HG02938 (cell line): ENCODE data around the gene GPRASP2.

Experiments used
- ATAC-seq: cut with Tn5 transposase; IDR thresholded peaks from one replicate; pipeline ENCODE4 v1.9.1; 2021; ENCODE audit warnings: mild to moderate bottlenecking, moderate library complexity; ENCODE audit not compliant: unreplicated experiment

The GPRASP2 gene

DNA sequence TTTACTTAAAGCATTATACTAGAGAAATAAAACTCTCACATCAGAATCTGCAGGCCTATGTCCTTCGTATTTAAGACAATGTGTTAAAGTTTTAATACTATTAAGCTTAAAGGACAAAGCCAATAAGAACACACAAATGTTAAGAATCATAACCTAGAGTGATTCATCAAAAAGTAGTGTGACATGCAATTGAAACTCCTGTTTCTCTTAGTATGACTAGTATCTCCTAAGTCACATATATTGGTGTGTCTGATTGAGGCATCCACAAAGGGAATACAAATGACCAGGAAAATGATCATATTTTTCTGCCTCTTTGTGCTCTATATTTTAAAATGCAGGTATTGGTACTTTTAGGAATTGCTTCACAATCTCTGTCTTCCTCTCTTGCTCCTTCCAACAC lies 32.1 kb downstream of the GPRASP2 start:
- no peak for ATAC-seq

DNA sequence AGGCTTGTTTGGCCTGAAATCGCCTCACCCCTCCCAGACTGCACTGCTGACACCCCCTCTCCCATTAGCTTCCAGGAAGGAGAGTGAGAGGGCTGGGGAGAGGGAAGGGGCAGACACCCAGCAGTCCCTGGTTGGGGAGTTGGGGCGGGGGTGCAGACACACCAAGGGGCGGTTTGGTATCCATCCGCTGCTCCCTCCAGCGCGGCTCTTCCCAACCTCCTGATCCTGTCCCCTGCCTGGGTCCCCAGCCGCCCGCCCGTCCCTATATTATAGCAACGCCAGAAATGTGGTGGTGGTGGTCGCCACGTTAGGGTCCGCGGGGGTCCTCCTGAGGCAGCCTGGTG lies 33.2 kb downstream of the GPRASP2 start:
- ATAC-seq = no peak

DNA sequence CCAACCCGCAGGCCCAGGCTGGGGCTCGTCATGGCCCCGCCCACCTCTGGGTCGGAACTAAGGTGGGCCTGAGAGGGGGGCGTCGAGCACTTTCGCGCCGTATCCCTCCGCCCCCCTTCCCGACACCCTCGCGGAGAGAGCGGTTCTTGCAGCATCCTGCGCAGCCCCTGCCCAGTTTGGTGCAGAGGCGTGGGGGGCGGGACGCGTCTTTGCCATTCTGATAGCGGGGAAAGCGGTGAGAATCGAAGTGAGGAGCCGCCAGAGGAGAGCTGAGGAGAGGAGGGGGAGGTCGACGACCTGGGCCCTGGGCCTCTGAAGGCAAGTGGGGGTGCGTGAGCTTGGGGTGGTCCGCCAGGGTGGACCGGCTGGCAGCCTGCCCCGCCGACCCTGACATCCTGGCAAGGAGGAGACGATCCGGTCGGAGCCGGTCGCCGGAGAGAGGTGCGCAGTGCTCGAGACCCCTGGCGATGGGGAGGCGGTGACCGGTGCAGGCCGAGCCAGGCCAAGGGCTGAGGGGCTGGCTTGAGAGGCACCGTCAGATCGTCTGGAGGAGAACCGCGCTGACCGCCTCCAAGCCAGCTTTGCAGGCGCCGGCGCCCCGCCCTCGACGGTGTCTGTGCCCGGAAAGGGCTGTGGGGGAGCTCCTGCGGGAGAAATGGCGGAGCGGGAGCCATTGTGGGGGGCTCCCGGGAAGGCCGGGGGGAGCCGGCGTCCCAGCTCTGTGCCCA lies 33.8 kb downstream of the GPRASP2 start:
- no peak for ATAC-seq

DNA sequence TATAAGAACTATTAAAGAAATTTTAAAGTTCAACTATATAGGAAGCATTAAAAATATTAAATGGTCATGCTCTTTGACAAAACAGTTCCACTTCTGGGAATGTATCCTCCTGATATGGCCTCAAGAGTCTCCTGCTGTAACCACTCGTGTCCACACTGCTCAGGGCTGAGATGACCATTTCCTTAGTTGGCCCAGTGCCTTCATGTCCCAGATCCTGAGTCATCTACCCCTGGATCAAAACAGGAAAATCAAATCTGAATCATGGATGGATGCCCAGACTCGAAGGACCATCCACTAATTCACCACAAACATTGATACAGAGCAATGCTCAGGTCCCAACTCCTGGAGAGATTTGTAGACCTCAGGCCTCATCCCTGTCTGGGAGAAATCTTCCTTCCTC lies 53.0 kb downstream of the GPRASP2 start:
- no peak for ATAC-seq

DNA sequence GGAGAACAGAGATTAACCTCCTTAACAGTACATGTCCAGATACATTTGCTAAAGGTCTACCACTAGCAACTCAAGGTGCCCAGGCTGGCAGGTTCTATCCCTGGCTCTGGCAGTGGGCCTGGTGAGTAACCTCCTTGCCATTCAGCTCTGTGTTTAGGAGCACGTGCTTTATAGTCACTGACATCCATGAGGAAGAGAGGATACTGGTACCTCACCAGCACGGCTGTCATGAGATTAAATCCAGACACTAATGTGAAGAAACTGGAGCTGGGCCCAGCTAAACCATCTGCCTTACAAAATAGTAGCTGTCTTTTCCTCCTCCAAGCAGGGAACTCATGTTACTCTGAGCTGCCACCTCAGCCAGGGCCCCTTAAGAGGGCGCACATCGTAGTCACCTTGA lies 53.6 kb downstream of the GPRASP2 start:
- no peak for ATAC-seq

DNA sequence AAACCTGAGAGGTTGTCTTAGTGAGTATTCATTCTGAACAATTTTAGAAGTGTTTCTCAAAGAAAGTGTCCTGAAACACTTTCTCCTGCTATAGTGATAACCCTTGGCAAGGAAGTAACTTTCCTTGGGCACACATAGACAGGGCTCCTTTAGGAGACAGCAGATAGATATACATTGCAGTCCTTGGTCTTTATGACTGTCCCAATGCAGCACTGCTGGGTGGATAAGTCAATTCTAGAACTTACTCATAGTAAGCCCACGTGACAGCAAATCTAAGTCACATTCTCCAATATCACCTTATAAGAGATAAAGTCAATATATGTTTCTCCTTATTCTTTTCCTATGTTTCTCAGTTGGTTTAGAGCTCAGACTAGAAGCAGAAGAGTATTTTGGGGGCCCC lies 55.0 kb downstream of the GPRASP2 start:
- no peak for ATAC-seq
